ENCODE measurements around the gene MRPL22.

- no peak for TF ChIP-seq CTCF (IDR thresholded peaks at IDR 0.05)
- TF ChIP-seq POLR2A (IDR thresholded peaks at IDR 0.05): no peak
Measured at GRCh38 chr5:154896562-154897165, 44.2 kb upstream of the MRPL22 start.
